SK-N-MC (cell line): ENCODE measurements around the gene TAF6L.

ENCODE experiments used
- EZH2 ChIP-seq: fragments of 200-600 bp; sonication (generic); IDR thresholded peaks from one replicate; pipeline ENCODE4 v1.6.1; 2017; ENCODE audit warnings: antibody characterized with exemption
- POLR2AphosphoS5 ChIP-seq: IDR thresholded peaks from 2 replicates; pipeline ENCODE4 v1.6.1; 2012; ENCODE audit warnings: mild to moderate bottlenecking, low read depth, low read length, borderline replicate concordance

DNA sequence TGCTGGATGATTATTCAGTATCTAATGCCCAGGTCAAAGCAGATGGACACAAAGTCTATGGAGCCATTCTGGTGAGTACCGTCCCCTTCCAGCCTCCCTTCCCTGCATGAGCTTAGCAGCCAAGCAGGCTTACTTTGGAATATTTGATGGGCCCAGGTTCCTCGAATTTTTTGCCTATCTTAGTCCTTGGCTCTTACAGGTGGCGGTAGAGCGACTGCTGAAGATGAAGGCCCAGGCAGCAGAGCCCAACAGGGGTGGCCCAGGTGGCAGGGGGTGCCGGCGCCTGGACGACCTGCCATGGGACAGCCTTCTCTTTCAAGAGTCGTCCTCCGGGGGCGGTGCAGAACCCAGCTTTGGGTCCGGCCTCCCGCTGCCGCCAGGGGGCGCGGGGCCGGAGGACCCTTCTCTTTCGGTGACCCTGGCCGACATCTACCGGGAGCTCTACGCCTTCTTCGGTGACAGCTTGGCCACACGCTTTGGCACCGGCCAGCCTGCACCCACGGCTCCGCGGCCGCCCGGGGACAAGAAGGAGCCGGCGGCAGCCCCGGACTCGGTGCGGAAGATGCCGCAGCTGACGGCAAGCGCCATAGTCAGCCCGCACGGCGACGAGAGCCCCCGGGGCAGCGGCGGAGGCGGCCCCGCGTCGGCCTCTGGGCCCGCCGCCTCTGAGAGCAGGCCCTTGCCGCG lies 15.3 kb downstream of the TAF6L start:
- TF ChIP-seq EZH2 = no peak
- TF ChIP-seq POLR2AphosphoS5 = no peak
